ENCODE results near the gene MUC5B.

DNA sequence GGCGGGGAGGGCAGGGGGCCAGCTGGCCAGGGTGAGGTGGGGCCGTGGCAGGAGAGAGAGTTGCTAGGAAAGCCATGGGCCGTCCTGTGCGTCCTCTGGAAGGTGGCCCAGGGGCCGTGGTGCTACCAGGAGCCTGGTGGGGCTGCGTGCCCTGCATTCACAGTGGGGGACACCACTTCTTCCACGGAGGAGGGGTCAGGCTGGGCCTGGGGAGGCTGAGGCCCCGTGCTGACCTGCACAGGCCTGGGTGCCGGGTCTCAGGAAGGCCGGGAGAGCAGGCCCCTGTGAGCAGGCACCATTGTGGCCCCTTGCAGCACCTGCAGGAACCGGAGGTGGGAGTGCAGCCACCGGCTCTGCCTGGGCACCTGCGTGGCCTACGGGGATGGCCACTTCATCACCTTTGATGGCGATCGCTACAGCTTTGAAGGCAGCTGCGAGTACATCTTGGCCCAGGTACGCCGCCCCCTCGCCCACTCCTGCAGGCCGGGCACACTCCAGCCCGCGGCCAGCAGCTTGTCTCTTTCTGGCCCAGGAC lies 12.0 kb downstream of the MUC5B start:
- TF ChIP-seq POLR2AphosphoS5 (IDR thresholded peaks at IDR 0.05): no peak
- TF ChIP-seq, protein P1, sequence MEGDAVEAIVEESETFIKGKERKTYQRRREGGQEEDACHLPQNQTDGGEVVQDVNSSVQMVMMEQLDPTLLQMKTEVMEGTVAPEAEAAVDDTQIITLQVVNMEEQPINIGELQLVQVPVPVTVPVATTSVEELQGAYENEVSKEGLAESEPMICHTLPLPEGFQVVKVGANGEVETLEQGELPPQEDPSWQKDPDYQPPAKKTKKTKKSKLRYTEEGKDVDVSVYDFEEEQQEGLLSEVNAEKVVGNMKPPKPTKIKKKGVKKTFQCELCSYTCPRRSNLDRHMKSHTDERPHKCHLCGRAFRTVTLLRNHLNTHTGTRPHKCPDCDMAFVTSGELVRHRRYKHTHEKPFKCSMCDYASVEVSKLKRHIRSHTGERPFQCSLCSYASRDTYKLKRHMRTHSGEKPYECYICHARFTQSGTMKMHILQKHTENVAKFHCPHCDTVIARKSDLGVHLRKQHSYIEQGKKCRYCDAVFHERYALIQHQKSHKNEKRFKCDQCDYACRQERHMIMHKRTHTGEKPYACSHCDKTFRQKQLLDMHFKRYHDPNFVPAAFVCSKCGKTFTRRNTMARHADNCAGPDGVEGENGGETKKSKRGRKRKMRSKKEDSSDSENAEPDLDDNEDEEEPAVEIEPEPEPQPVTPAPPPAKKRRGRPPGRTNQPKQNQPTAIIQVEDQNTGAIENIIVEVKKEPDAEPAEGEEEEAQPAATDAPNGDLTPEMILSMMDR (IDR thresholded peaks at IDR 0.05): no peak

Data from prostate gland (tissue), 2 donors.